CD4-positive, alpha-beta T cell treated with Interleukin-17A for 1 hour (primary cell): ENCODE results near the gene ZNF771.
"Not testable (repeated sequence)": the region's sequence is repeated elsewhere in the genome, so short reads cannot be mapped to it uniquely, and the experiment has no call there.

ENCODE experiments used
- DNase-seq: peaks from one replicate; pipeline ENCODE4 v3.0.0-alpha.2; 2020

ZNF771 gene

GRCh38 chr16:30376461-30376902 is 30.9 kb upstream of the ZNF771 start:
- DNase-seq, result no peak

- DNase-seq, result no peak
Measured at GRCh38 chr16:30377050-30377811, 30.2 kb upstream of the ZNF771 start.

GRCh38 chr16:30377812-30378235 is 29.6 kb upstream of the ZNF771 start:
- DNase-seq, result peak; percentile 93

GRCh38 chr16:30378236-30379157 is 28.9 kb upstream of the ZNF771 start:
- DNase-seq, result peak; percentile 99

GRCh38 chr16:30379158-30379783 is 28.1 kb upstream of the ZNF771 start:
- DNase-seq, result no peak

- DNase-seq, result no peak
Measured at GRCh38 chr16:30380072-30380802, 27.2 kb upstream of the ZNF771 start.

- DNase-seq, result peak; percentile 33
Measured at GRCh38 chr16:30380803-30381208, 26.6 kb upstream of the ZNF771 start.

- DNase-seq, result peak; percentile 49
Measured at GRCh38 chr16:30381291-30382041, 25.9 kb upstream of the ZNF771 start.

- peak; percentile 84 for DNase-seq
Measured at GRCh38 chr16:30382111-30382881, 25.1 kb upstream of the ZNF771 start, which contains the start of gene SEPTIN1. SEPTIN1 (minus strand) TSS chr16:30382561; CDS start chr16:30382542, 19 bp downstream.

- DNase-seq, result no peak
Measured at GRCh38 chr16:30383521-30383920, 23.9 kb upstream of the ZNF771 start.

GRCh38 chr16:30394592-30395154 is 12.7 kb upstream of the ZNF771 start:
- DNase-seq, result no peak

- peak; percentile 63 for DNase-seq
Measured at GRCh38 chr16:30395155-30395991, 12.0 kb upstream of the ZNF771 start, which contains the start of gene ZNF48. ZNF48 (plus strand) TSS chr16:30395420; CDS start chr16:30395795, 375 bp downstream.

GRCh38 chr16:30395992-30396585 is 11.3 kb upstream of the ZNF771 start:
- no peak for DNase-seq

GRCh38 chr16:30396627-30397026 is 10.8 kb upstream of the ZNF771 start:
- DNase-seq, result not testable (repeated sequence)

GRCh38 chr16:30397056-30397455 is 10.3 kb upstream of the ZNF771 start:
- DNase-seq, result no peak

GRCh38 chr16:30397776-30398660 is 9.4 kb upstream of the ZNF771 start:
- DNase-seq, result peak; percentile 21

GRCh38 chr16:30398661-30399434 is 8.6 kb upstream of the ZNF771 start:
- DNase-seq, result no peak
